ENCODE data around the gene HNRNPL. TPM values are rescaled to one million over a fixed set of nuclear protein-coding genes. Genes with fewer than 3 reads are reported as not detected.
A peak's percentile ranks its signal among the peaks of the same experiment; 100 is the strongest.

HNRNPL gene
- total and polyA plus RNA-seq, 2 of the 8 experiments (the other 6 are each of a cell fraction or from before 2014, with no cell fraction given), result 404 to 779 TPM

DNA sequence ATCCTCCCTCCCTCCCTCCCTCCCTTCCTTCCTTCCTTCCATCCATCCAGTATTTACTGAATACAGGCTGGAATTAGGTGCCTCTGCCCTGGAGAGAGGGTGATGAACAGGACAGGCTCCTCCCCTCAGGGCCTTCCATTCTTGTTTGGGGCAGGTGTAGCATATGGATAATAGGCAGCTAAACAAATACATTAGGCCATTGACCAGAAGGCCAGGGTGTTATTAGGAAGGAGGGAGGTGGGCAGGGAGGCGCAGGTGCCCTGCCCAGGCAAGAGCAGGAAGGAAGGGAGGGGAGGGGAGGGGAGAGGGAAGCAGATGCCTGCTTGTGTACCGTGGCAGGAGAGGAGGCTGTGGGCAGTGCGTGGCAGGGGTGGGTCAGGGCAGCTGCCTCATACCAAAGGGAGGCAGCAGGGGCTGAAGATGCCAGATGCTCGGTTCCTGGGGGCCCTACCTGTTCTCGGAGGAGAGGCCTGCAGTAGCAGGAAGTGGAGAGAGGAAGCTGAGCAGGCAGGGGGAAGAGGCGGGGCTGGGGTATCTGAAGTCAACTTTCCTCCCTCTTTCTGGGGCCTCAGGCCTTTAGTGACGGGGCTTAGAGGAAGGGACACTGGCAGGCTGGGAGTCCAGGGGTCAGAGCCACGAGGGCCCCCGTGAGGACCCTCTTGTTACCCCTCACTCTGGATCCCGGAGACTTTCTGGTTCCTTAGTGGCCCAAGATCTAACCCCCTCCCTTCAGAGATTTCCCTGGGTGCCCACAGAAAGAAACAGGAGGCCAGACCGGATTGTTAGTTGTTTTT lies 28.2 kb upstream of the HNRNPL start, which contains the start of gene RINL:
Gene RINL, minus strand, starts transcription at position 495 of the 794 bp plus-strand sequence. CDS start 1,533 bp downstream, outside the sequence.
- no peak for DNase-seq (ENCODE audit: low read depth in 1 of 2, low spot score in 2 of 2)
- peaks cover 0 to 8% (median 3%) of the 10 kb centered on the region in 4 experiments; a peak in 6 of 7 replicates for H3K4me1 ChIP-seq (replicated peaks in 1 of 4; ENCODE audit: control insufficient read depth in 3 of 4, insufficient read depth in 4 of 4, low read length in 3 of 4)
- H3K4me2 ChIP-seq (ENCODE audit: insufficient read depth in 1 of 2, low read depth in 2 of 2, low read length in 2 of 2), result peak within 1 kb of the TSS in 1 of 2 experiments; percentile 40; a peak in 2 of 4 replicates
- no peak within 1 kb of the TSS for H3K56ac ChIP-seq (replicated peaks; ENCODE audit: insufficient read length, low read depth, low read length)
- no peak within 1 kb of the TSS for H2AFZ ChIP-seq (ENCODE audit: low read length)
- no peaks in the 10 kb centered on the region for H3K27me3 ChIP-seq (replicated peaks in 1 of 4; ENCODE audit: control insufficient read depth in 3 of 4, extremely low read depth in 1 of 4, insufficient read depth in 3 of 4, low read length in 3 of 4)
- peak within 1 kb of the TSS; percentile 12 for H4K91ac ChIP-seq (replicated peaks; ENCODE audit: insufficient read length, low read length)
- POLR2A ChIA-PET (ENCODE audit: partially characterized antibody), result interaction anchor here (0.7 to 6.1 kb wide), 10 partner anchors 9 to 49 kb away, joined by 3 to 35 read pairs (median 4); no protein-coding TSS in a partner anchor
- H2AK5ac ChIP-seq (ENCODE audit: low read depth, low read length), result peak within 1 kb of the TSS; percentile 53; the same call in 1 of the 2 replicates
- H3K36me3 ChIP-seq (ENCODE audit: control insufficient read depth in 2 of 4, insufficient read depth in 4 of 4, low read length in 3 of 4), result no peaks in the 10 kb centered on the region
- H3K18ac ChIP-seq (ENCODE audit: extremely low read depth, low read length), result peak within 1 kb of the TSS; percentile 66; the same call in 1 of the 2 replicates
- peak within 1 kb of the TSS; percentile 77; the same call in 1 of the 2 replicates for H2BK12ac ChIP-seq (ENCODE audit: low read depth, low read length)
- H3K4ac ChIP-seq (replicated peaks; ENCODE audit: insufficient read length, low read depth, low read length), result no peak within 1 kb of the TSS
- no peak within 1 kb of the TSS for H2BK120ac ChIP-seq (replicated peaks; ENCODE audit: low read depth, low read length)
- CTCF ChIA-PET (ENCODE audit: partially characterized antibody), result interaction anchor here (1.0 to 7.0 kb wide), 2 partner anchors 10 to 159 kb away, joined by 3 to 97 read pairs; no protein-coding TSS in a partner anchor
- H3K4me3 ChIP-seq (ENCODE audit: extremely low read depth in 1 of 4, insufficient read depth in 2 of 4, low read depth in 3 of 4, low read length in 4 of 4), result no peak within 1 kb of the TSS
- no peaks in the 10 kb centered on the region for H3K79me1 ChIP-seq (ENCODE audit: low read depth, low read length)
- no peaks in the 10 kb centered on the region for H3K9me3 ChIP-seq (ENCODE audit: insufficient read depth in 2 of 2, low read depth in 1 of 2, low read length in 1 of 2)
- FAIRE-seq, result no peak
- peak within 1 kb of the TSS in 1 of 4 experiments; percentile 40; a peak in 1 of 7 replicates for H3K9ac ChIP-seq (replicated peaks in 1 of 4; ENCODE audit: extremely low read depth in 1 of 4, low read depth in 3 of 4, low read length in 3 of 4)
- peak within 1 kb of the TSS; percentile 61; the same call in 1 of the 2 replicates for H2BK20ac ChIP-seq (ENCODE audit: low read length)
- 83% methylated on average over 8 of the region's 11 CpGs; no CpG with 5 or more reads in 1 of the 2 experiments for WGBS, 2 experiments (ENCODE audit: extremely low coverage in 1 of 2, insufficient coverage in 1 of 2, insufficient read length in 1 of 2, insufficient replicate concordance in 2 of 2, low coverage in 1 of 2, low lambda C conversion rate in 2 of 2, missing lambda C conversion rate in 1 of 2)
- H3K27ac ChIP-seq (ENCODE audit: low read depth, low read length), result no peak within 1 kb of the TSS
- peak within 1 kb of the TSS; percentile 31 for H4K5ac ChIP-seq (ENCODE audit: insufficient read length, low read depth, low read length)
- no peaks in the 10 kb centered on the region for H3K23me2 ChIP-seq (ENCODE audit: low read depth, low read length)
- H4K20me1 ChIP-seq (replicated peaks in 1 of 2; ENCODE audit: control insufficient read depth in 1 of 2, insufficient read depth in 2 of 2, low read length in 2 of 2), result no peaks in the 10 kb centered on the region
- H2BK5ac ChIP-seq (ENCODE audit: low read depth, low read length), result peak within 1 kb of the TSS; percentile 55; the same call in 1 of the 2 replicates
- H3K79me2 ChIP-seq (ENCODE audit: control insufficient read depth in 1 of 2, insufficient read depth in 2 of 2, low read length in 2 of 2), result no peaks in the 10 kb centered on the region
- H3K23ac ChIP-seq (ENCODE audit: insufficient read length), result no peak within 1 kb of the TSS
- TF ChIP-seq, protein P1, sequence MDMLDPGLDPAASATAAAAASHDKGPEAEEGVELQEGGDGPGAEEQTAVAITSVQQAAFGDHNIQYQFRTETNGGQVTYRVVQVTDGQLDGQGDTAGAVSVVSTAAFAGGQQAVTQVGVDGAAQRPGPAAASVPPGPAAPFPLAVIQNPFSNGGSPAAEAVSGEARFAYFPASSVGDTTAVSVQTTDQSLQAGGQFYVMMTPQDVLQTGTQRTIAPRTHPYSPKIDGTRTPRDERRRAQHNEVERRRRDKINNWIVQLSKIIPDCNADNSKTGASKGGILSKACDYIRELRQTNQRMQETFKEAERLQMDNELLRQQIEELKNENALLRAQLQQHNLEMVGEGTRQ (IDR thresholded peaks at IDR 0.05; ENCODE audit: low read length), result no peak
- TF ChIP-seq TBP (IDR thresholded peaks at IDR 0.05; ENCODE audit: low read depth, low read length), result no peak
- TF ChIP-seq SIN3A (conservative IDR thresholded peaks at IDR 0.05 in 1 of 2, IDR thresholded peaks at IDR 0.05 in 1 of 2; ENCODE audit: low read depth in 1 of 2, low read length in 2 of 2), result no peak
- TF ChIP-seq RNF2 (IDR thresholded peaks at IDR 0.05; ENCODE audit: borderline replicate concordance, low read depth, low read length, missing control alignments, poor library complexity, severe bottlenecking), result no peak
- no peak for TF ChIP-seq JUN (IDR thresholded peaks at IDR 0.05; ENCODE audit: low read depth, low read length)
- no peak for TF ChIP-seq BCL11A (IDR thresholded peaks at IDR 0.05; ENCODE audit: low read depth in 2 of 2, low read length in 2 of 2)
- no peak for TF ChIP-seq KDM5A (IDR thresholded peaks at IDR 0.05; ENCODE audit: low read length)
- no peak for TF ChIP-seq BACH1 (IDR thresholded peaks at IDR 0.05; ENCODE audit: low read length)
- H4K8ac ChIP-seq (ENCODE audit: extremely low read depth, insufficient read depth, low read length), result peak within 1 kb of the TSS; percentile 72
- no peak within 1 kb of the TSS for H3K14ac ChIP-seq (ENCODE audit: insufficient read length)
- no peak within 1 kb of the TSS for H2BK15ac ChIP-seq (ENCODE audit: low read length)

Measured in H1 (cell line).